AG09309 (cell line): Measurements from ENCODE around the gene SCG5.

Experiments
- DNase-seq: peaks from one replicate; pipeline ENCODE4 v3.0.0-alpha.2; 2010; ENCODE audit warnings: low read depth
- H3K4me3 ChIP-seq: 2 replicates; pipeline ENCODE4 v1.5.1; 2011; ENCODE audit warnings: mild to moderate bottlenecking, low read depth, low read length, moderate library complexity; ENCODE audit not compliant: control insufficient read depth
- CTCF ChIP-seq: IDR thresholded peaks from 2 replicates; pipeline ENCODE4 v1.5.1; 2011; ENCODE audit warnings: mild to moderate bottlenecking, low read depth, low read length, inconsistent platforms; ENCODE audit not compliant: insufficient read depth, control insufficient read depth; ENCODE audit errors: missing control alignments

The SCG5 gene

GRCh38 chr15:32690941-32691688 lies 49.6 kb downstream of the SCG5 start:
- no peak overlapping the region for H3K4me3 ChIP-seq
- DNase-seq = no peak

GRCh38 chr15:32691689-32692038 lies 50.2 kb downstream of the SCG5 start:
- H3K4me3 ChIP-seq = no peak overlapping the region
- no peak for DNase-seq
- no peak for TF ChIP-seq CTCF

More at GRCh38 chr15:32690941-32691688, 49.6 kb downstream of the SCG5 start:
- TF ChIP-seq CTCF = no peak

- H3K4me3 ChIP-seq = no peak overlapping the region
- no peak for DNase-seq
- TF ChIP-seq CTCF = no peak
Measured at GRCh38 chr15:32692286-32692685, 50.8 kb downstream of the SCG5 start.

GRCh38 chr15:32694222-32694983 lies 52.9 kb downstream of the SCG5 start:
- H3K4me3 ChIP-seq = no peak overlapping the region
- DNase-seq = no peak
- no peak for TF ChIP-seq CTCF

- DNase-seq = no peak
- no peak for TF ChIP-seq CTCF
- no peak overlapping the region for H3K4me3 ChIP-seq
Measured at GRCh38 chr15:32698773-32699390, 57.4 kb downstream of the SCG5 start.

GRCh38 chr15:32700501-32701150 lies 59.1 kb downstream of the SCG5 start:
- DNase-seq = no peak
- no peak for TF ChIP-seq CTCF
- no peak overlapping the region for H3K4me3 ChIP-seq
